Measurements from ENCODE around the gene PNPO. TPM values are rescaled to one million over a fixed set of nuclear protein-coding genes. Genes with fewer than 3 reads are reported as not detected.

The PNPO gene
- total and polyA plus RNA-seq, 2 of the 13 experiments (the other 11 are each of a cell fraction or from before 2014, with no cell fraction given) = 47.9 to 63.3 TPM

DNA sequence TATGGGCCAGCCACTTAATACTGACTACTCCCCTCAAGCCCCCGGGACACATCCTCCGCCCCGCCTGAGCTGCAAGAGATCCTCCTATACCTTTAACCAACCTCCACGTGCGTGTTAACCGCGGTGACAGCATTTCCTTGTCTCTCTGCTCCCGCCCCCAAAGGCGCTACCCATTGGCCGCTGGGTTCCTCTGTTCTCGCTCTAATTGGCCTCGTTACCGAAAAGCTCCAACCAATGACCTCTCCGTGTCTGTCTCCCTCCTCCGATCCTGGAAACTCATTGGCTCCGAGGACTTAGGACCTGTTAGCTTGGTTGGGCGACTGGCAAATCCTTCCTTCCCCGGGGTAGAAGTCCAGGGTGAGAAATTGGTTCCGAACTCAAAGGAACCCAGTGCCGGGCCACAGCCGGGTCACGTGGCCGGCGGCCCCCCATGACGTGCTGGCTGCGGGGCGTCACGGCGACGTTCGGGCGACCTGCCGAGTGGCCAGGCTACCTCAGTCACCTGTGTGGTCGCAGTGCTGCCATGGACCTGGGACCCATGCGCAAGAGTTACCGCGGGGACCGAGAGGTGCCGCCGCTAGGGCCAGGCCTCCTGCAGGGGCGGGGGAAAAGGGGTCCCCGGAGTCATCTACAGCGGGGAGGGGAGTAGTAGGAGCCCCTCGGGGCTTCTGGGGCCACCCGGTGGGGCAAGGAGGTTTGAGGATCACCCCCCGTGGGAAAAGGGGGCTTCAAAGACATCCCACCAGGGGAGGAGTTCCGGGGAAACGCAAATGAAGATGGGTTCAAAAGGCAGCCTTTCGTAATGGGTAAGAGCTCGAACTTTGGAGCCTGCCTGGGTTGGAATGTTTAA is at the start of gene PNPO (continued):
- no peak for TF ChIP-seq ATF7 (IDR thresholded peaks at IDR 0.05)
- TF ChIP-seq ATF7 (CRISPR knock-in tag; IDR thresholded peaks at IDR 0.05) = no peak
- TF ChIP-seq MZF1 (CRISPR knock-in tag; IDR thresholded peaks at IDR 0.05; ENCODE audit: borderline replicate concordance) = no peak; the same call in 1 of the 2 replicates
- TF ChIP-seq MIXL1 (CRISPR knock-in tag; IDR thresholded peaks at IDR 0.05) = 0 out of 2 replicates have a peak, but pooled peaks have one; percentile 69
- TF ChIP-seq ATAD3A (CRISPR knock-in tag; IDR thresholded peaks at IDR 0.05) = no peak
- peak; percentile 93 for TF ChIP-seq ZNF317 (CRISPR knock-in tag; IDR thresholded peaks at IDR 0.05)
- peak; percentile 63; the same call in 1 of the 2 replicates for TF ChIP-seq ZNF746 (CRISPR knock-in tag; IDR thresholded peaks at IDR 0.05)
- TF ChIP-seq, protein P1, sequence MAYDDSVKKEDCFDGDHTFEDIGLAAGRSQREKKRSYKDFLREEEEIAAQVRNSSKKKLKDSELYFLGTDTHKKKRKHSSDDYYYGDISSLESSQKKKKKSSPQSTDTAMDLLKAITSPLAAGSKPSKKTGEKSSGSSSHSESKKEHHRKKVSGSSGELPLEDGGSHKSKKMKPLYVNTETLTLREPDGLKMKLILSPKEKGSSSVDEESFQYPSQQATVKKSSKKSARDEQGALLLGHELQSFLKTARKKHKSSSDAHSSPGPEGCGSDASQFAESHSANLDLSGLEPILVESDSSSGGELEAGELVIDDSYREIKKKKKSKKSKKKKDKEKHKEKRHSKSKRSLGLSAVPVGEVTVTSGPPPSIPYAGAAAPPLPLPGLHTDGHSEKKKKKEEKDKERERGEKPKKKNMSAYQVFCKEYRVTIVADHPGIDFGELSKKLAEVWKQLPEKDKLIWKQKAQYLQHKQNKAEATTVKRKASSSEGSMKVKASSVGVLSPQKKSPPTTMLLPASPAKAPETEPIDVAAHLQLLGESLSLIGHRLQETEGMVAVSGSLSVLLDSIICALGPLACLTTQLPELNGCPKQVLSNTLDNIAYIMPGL (CRISPR knock-in tag; IDR thresholded peaks at IDR 0.05; ENCODE audit: borderline replicate concordance in 1 of 2, low read depth in 1 of 2) = peak; percentile 71 to 82; a peak in 2 of 4 replicates
- peak; percentile 82; the same call in 1 of the 2 replicates for TF ChIP-seq ZNF451 (CRISPR knock-in tag; IDR thresholded peaks at IDR 0.05)
- peak; percentile 98 for TF ChIP-seq ZMYM4 (CRISPR knock-in tag; IDR thresholded peaks at IDR 0.05)
- TF ChIP-seq ZNF234 (CRISPR knock-in tag; conservative IDR thresholded peaks at IDR 0.05) = peak; percentile 94
- TF ChIP-seq ZNF572 (CRISPR knock-in tag; IDR thresholded peaks at IDR 0.05) = peak; percentile 91
- TF ChIP-seq, protein P2, sequence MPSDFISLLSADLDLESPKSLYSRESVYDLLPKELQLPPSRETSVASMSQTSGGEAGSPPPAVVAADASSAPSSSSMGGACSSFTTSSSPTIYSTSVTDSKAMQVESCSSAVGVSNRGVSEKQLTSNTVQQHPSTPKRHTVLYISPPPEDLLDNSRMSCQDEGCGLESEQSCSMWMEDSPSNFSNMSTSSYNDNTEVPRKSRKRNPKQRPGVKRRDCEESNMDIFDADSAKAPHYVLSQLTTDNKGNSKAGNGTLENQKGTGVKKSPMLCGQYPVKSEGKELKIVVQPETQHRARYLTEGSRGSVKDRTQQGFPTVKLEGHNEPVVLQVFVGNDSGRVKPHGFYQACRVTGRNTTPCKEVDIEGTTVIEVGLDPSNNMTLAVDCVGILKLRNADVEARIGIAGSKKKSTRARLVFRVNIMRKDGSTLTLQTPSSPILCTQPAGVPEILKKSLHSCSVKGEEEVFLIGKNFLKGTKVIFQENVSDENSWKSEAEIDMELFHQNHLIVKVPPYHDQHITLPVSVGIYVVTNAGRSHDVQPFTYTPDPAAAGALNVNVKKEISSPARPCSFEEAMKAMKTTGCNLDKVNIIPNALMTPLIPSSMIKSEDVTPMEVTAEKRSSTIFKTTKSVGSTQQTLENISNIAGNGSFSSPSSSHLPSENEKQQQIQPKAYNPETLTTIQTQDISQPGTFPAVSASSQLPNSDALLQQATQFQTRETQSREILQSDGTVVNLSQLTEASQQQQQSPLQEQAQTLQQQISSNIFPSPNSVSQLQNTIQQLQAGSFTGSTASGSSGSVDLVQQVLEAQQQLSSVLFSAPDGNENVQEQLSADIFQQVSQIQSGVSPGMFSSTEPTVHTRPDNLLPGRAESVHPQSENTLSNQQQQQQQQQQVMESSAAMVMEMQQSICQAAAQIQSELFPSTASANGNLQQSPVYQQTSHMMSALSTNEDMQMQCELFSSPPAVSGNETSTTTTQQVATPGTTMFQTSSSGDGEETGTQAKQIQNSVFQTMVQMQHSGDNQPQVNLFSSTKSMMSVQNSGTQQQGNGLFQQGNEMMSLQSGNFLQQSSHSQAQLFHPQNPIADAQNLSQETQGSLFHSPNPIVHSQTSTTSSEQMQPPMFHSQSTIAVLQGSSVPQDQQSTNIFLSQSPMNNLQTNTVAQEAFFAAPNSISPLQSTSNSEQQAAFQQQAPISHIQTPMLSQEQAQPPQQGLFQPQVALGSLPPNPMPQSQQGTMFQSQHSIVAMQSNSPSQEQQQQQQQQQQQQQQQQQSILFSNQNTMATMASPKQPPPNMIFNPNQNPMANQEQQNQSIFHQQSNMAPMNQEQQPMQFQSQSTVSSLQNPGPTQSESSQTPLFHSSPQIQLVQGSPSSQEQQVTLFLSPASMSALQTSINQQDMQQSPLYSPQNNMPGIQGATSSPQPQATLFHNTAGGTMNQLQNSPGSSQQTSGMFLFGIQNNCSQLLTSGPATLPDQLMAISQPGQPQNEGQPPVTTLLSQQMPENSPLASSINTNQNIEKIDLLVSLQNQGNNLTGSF (CRISPR knock-in tag; IDR thresholded peaks at IDR 0.05) = peak; percentile 96
- TF ChIP-seq CHD4 (IDR thresholded peaks at IDR 0.05; ENCODE audit: borderline replicate concordance, low read length) = peak; percentile 68; the same call in 1 of the 2 replicates
- TF ChIP-seq CENPX (CRISPR knock-in tag; IDR thresholded peaks at IDR 0.05) = no peak
- TF ChIP-seq, protein P3, sequence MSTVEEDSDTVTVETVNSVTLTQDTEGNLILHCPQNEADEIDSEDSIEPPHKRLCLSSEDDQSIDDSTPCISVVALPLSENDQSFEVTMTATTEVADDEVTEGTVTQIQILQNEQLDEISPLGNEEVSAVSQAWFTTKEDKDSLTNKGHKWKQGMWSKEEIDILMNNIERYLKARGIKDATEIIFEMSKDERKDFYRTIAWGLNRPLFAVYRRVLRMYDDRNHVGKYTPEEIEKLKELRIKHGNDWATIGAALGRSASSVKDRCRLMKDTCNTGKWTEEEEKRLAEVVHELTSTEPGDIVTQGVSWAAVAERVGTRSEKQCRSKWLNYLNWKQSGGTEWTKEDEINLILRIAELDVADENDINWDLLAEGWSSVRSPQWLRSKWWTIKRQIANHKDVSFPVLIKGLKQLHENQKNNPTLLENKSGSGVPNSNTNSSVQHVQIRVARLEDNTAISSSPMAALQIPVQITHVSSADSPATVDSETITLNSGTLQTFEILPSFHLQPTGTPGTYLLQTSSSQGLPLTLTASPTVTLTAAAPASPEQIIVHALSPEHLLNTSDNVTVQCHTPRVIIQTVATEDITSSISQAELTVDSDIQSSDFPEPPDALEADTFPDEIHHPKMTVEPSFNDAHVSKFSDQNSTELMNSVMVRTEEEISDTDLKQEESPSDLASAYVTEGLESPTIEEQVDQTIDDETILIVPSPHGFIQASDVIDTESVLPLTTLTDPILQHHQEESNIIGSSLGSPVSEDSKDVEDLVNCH (CRISPR knock-in tag; IDR thresholded peaks at IDR 0.05) = no peak
- TF ChIP-seq, protein P4, sequence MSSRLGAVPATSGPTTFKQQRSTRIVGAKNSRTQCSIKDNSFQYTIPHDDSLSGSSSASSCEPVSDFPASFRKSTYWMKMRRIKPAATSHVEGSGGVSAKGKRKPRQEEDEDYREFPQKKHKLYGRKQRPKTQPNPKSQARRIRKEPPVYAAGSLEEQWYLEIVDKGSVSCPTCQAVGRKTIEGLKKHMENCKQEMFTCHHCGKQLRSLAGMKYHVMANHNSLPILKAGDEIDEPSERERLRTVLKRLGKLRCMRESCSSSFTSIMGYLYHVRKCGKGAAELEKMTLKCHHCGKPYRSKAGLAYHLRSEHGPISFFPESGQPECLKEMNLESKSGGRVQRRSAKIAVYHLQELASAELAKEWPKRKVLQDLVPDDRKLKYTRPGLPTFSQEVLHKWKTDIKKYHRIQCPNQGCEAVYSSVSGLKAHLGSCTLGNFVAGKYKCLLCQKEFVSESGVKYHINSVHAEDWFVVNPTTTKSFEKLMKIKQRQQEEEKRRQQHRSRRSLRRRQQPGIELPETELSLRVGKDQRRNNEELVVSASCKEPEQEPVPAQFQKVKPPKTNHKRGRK (CRISPR knock-in tag; IDR thresholded peaks at IDR 0.05) = no peak; the same call in none of the 2 replicates
- TF ChIP-seq FOXK2 (IDR thresholded peaks at IDR 0.05) = no peak
- no peak for TF ChIP-seq WIZ (CRISPR knock-in tag; IDR thresholded peaks at IDR 0.05)
